Loucy (cell line): Measurements from ENCODE around the gene GRWD1.

Source experiments
- H2AFZ ChIP-seq: fragments of 200-600 bp; sonication (generic); 2 replicates; pipeline ENCODE4 v1.6.0; 2016; ENCODE audit warnings: antibody characterized with exemption, mild to moderate bottlenecking, low read length, moderate library complexity
- H3F3A ChIP-seq: fragments of 200-600 bp; 2 replicates; pipeline ENCODE4 v1.6.0; 2016; ENCODE audit warnings: antibody characterized with exemption, low read depth, mild to moderate bottlenecking
- H3K27me3 ChIP-seq: fragments of 200-600 bp; sonication (generic); 2 replicates; pipeline ENCODE4 v1.6.1; 2014; ENCODE audit warnings: low read length, mild to moderate bottlenecking; ENCODE audit not compliant: insufficient read depth, poor library complexity, severe bottlenecking
- H3K36me3 ChIP-seq: fragments of 200-600 bp; sonication (generic); 2 replicates; pipeline ENCODE4 v1.6.1; 2016; ENCODE audit warnings: low read length; ENCODE audit not compliant: insufficient read depth
- H3K4me1 ChIP-seq: fragments of 200-600 bp; sonication (generic); 2 replicates; pipeline ENCODE4 v1.5.1; 2014; ENCODE audit warnings: low read length, mild to moderate bottlenecking; ENCODE audit not compliant: insufficient read depth, poor library complexity, severe bottlenecking
- H3K4me2 ChIP-seq: fragments of 200-600 bp; sonication (generic); 2 replicates; pipeline ENCODE4 v1.6.0; 2014; ENCODE audit warnings: antibody characterized with exemption, low read length, low read depth, mild to moderate bottlenecking; ENCODE audit not compliant: poor library complexity, severe bottlenecking
- H3K4me3 ChIP-seq: fragments of 200-600 bp; sonication (generic); 2 replicates; pipeline ENCODE4 v1.5.1; 2014; ENCODE audit warnings: low read length, mild to moderate bottlenecking, mixed read lengths; ENCODE audit not compliant: poor library complexity, severe bottlenecking
- H3K79me2 ChIP-seq: fragments of 200-600 bp; sonication (generic); 2 replicates; pipeline ENCODE4 v1.6.1; 2014; ENCODE audit warnings: low read length; ENCODE audit not compliant: insufficient read depth
- H3K9ac ChIP-seq: fragments of 200-600 bp; sonication (generic); 2 replicates; pipeline ENCODE4 v1.6.0; 2014; ENCODE audit warnings: mild to moderate bottlenecking, low read depth, low read length, moderate library complexity; ENCODE audit not compliant: poor library complexity, severe bottlenecking
- H3K9me2 ChIP-seq: fragments of 200-600 bp; sonication (generic); replicated peaks from 2 replicates; pipeline ENCODE4 v1.6.1; 2016; ENCODE audit warnings: low read depth, low read length, mixed read lengths
- H3K9me3 ChIP-seq: fragments of 200-600 bp; sonication (generic); 2 replicates; pipeline ENCODE4 v1.6.1; 2014; ENCODE audit warnings: mild to moderate bottlenecking, antibody characterized with exemption, low read length, low read depth; ENCODE audit not compliant: insufficient read depth
- H4K20me1 ChIP-seq: fragments of 200-600 bp; sonication (generic); 2 replicates; pipeline ENCODE4 v1.6.0; 2014; ENCODE audit warnings: antibody characterized with exemption, low read length, mild to moderate bottlenecking; ENCODE audit not compliant: insufficient read depth, poor library complexity, severe bottlenecking
- EZH2phosphoT487 ChIP-seq: fragments of 200-600 bp; IDR thresholded peaks from 2 replicates; pipeline ENCODE4 v1.6.1; 2018; ENCODE audit warnings: antibody characterized with exemption, mild to moderate bottlenecking, moderate library complexity, borderline replicate concordance
- TF ChIP-seq, protein P1 (sequence below): fragments of 200-600 bp; sonication (generic); conservative IDR thresholded peaks from 2 replicates; pipeline ENCODE4 v1.5.1; 2014; ENCODE audit warnings: mild to moderate bottlenecking, antibody characterized with exemption, low read length

Gene GRWD1

DNA sequence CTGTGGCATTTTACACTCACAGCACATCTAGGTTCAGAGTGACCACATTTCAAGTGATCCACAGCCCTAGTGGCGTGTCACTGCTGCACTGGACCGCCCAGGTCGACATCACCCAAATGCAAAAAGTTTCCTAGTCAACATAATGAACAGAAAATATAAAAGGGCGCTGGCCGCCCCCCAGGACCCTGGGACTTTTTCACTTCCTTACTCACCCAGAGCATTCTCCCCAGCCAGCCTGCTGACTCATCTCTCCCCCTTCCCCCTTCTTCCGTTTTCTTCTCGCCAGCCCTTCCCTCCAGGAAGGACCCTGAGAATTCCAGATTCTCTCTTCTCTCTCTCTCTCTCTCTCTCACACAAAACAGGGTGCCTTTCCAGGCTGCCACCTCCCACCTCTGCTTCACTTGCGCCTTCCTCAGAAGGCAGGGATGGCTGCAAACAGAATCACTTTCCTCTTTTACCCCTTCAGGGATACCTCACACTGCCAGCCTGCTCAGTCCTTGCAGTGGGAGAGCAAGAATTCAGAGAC is 21.0 kb upstream of the GRWD1 start:
- H3K9me3 ChIP-seq, result no peaks in the 10 kb centered on the region
- H4K20me1 ChIP-seq, result no peaks in the 10 kb centered on the region
- no peaks in the 10 kb centered on the region for H3K36me3 ChIP-seq
- no peak overlapping the region for H3K9ac ChIP-seq
- no peak overlapping the region for H3K4me2 ChIP-seq
- no peak overlapping the region for H3K4me3 ChIP-seq
- H3K27me3 ChIP-seq, result no peaks in the 10 kb centered on the region
- no peak for TF ChIP-seq EZH2phosphoT487
- TF ChIP-seq, protein P1, sequence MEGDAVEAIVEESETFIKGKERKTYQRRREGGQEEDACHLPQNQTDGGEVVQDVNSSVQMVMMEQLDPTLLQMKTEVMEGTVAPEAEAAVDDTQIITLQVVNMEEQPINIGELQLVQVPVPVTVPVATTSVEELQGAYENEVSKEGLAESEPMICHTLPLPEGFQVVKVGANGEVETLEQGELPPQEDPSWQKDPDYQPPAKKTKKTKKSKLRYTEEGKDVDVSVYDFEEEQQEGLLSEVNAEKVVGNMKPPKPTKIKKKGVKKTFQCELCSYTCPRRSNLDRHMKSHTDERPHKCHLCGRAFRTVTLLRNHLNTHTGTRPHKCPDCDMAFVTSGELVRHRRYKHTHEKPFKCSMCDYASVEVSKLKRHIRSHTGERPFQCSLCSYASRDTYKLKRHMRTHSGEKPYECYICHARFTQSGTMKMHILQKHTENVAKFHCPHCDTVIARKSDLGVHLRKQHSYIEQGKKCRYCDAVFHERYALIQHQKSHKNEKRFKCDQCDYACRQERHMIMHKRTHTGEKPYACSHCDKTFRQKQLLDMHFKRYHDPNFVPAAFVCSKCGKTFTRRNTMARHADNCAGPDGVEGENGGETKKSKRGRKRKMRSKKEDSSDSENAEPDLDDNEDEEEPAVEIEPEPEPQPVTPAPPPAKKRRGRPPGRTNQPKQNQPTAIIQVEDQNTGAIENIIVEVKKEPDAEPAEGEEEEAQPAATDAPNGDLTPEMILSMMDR, result no peak
- no peaks in the 10 kb centered on the region for H3K79me2 ChIP-seq
- no peaks in the 10 kb centered on the region for H3F3A ChIP-seq
- H2AFZ ChIP-seq, result no peak overlapping the region
- no peaks in the 10 kb centered on the region for H3K9me2 ChIP-seq
- no peaks in the 10 kb centered on the region for H3K4me1 ChIP-seq

DNA sequence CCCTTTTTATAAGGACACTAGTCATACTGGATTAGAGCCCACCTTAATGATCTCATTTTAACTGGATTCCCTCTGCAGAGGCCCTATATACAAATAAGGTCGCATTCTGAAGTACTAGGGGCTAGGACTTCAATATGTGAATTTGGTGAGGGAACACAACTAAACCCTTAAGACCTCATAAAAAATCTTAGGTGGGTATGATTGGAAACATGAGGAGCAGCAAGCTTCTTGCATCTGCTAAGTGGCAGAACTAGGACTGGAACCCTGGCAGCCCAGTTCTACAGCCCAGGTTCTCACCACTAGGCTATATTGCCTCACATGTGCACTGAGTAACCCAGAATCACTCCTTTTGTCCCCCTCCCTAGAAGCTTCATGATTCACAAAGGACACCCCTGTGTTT is 17.1 kb upstream of the GRWD1 start:
- Histone ChIP-seq H4K20me1 (no peaks in the 10 kb centered on the region), H2AFZ (no peak overlapping the region), H3F3A (no peaks in the 10 kb centered on the region), H3K27me3 (no peaks in the 10 kb centered on the region), H3K79me2 (no peaks in the 10 kb centered on the region), H3K9me2 (no peaks in the 10 kb centered on the region), H3K4me2 (no peak overlapping the region), H3K9me3 (no peaks in the 10 kb centered on the region), H3K36me3 (no peaks in the 10 kb centered on the region), H3K4me1 (no peaks in the 10 kb centered on the region), H3K9ac (no peak overlapping the region), H3K4me3 (no peak overlapping the region)
- TF ChIP-seq, protein P1, result no peak
- no peak for TF ChIP-seq EZH2phosphoT487

DNA sequence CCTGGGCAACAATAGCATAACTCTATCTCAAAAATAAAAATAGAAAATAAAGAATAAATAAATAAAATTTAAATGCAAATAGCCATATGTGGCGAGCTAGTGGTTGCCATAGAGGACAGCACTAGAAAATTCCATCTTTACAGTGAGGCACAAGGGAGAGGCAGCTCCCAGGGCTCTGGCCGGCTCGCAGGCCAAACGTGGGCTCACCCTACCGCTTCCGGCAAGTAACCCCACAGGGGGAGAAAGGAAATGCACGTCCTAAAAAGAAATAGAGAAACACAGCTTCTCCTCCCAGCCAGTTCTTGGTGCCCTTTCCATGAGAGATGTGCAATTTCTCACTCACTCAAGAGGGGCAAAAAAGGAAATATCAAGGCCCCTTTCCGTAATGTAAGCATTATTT is 12.4 kb upstream of the GRWD1 start:
- no peak overlapping the region for H3K4me2 ChIP-seq
- no peak overlapping the region for H2AFZ ChIP-seq
- no peaks in the 10 kb centered on the region for H4K20me1 ChIP-seq
- H3F3A ChIP-seq, result no peaks in the 10 kb centered on the region
- TF ChIP-seq, protein P1, result no peak
- TF ChIP-seq EZH2phosphoT487, result no peak
- H3K9me2 ChIP-seq, result no peaks in the 10 kb centered on the region
- H3K4me3 ChIP-seq, result no peak overlapping the region
- no peaks in the 10 kb centered on the region for H3K36me3 ChIP-seq
- no peak overlapping the region for H3K9ac ChIP-seq
- H3K27me3 ChIP-seq, result no peaks in the 10 kb centered on the region
- no peaks in the 10 kb centered on the region for H3K4me1 ChIP-seq
- H3K79me2 ChIP-seq, result no peaks in the 10 kb centered on the region
- no peaks in the 10 kb centered on the region for H3K9me3 ChIP-seq
